ENCODE measurements around the gene KRT6A. TPM values are rescaled to one million over a fixed set of nuclear protein-coding genes. Genes with fewer than 3 reads are reported as not detected.
A peak's percentile ranks its signal among the peaks of the same experiment; 100 is the strongest.

Gene KRT6A
- total and polyA plus RNA-seq, 2 of the 8 experiments (the other 6 are each of a cell fraction or from before 2014, with no cell fraction given) = 0.11 TPM; not detected in 1

DNA sequence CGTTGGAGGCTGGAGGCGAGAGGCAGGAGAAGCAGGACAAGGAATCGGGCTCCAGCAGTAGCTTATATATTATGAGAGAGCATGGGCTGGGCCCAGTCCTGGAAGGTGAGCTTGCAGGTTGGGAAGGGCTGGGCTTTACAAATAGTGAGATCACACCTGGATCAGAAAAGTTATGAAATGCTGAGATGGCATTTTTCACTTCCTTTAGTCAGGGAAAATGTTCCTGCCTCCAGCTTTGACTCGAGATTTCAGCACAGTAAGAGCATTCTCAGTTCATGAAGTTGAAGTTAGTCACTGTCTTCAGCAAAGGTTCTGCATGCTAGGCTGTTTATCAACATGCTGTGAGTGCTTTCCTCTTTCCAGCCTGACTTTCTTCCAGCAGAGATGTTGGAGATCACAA lies 19.3 kb downstream of the KRT6A start, which contains the start of gene KRT6C:
KRT6C (minus strand) TSS at position 38 of the 400 bp plus-strand sequence. CDS start 68 bp downstream, outside the sequence.
- no peak within 1 kb of the TSS for H3K4me2 ChIP-seq (ENCODE audit: insufficient read depth in 1 of 2, low read depth in 2 of 2, low read length in 2 of 2)
- no peak within 1 kb of the TSS for H2AK5ac ChIP-seq (ENCODE audit: low read depth, low read length)
- FAIRE-seq = no peak
- no peaks in the 10 kb centered on the region; a peak in 2 of 4 replicates for H3K9me3 ChIP-seq (ENCODE audit: insufficient read depth in 2 of 2, low read depth in 1 of 2, low read length in 1 of 2)
- H4K20me1 ChIP-seq (replicated peaks in 1 of 2; ENCODE audit: control insufficient read depth in 1 of 2, insufficient read depth in 2 of 2, low read length in 2 of 2) = no peaks in the 10 kb centered on the region
- no peak within 1 kb of the TSS for H4K5ac ChIP-seq (ENCODE audit: insufficient read length, low read depth, low read length)
- H3K36me3 ChIP-seq (ENCODE audit: control insufficient read depth in 2 of 4, insufficient read depth in 4 of 4, low read length in 3 of 4) = no peaks in the 10 kb centered on the region
- H3K27me3 ChIP-seq (replicated peaks in 1 of 4; ENCODE audit: control insufficient read depth in 3 of 4, extremely low read depth in 1 of 4, insufficient read depth in 3 of 4, low read length in 3 of 4) = no peaks in the 10 kb centered on the region
- WGBS, 2 experiments (ENCODE audit: extremely low coverage in 1 of 2, insufficient coverage in 1 of 2, insufficient read length in 1 of 2, insufficient replicate concordance in 2 of 2, low coverage in 1 of 2, low lambda C conversion rate in 2 of 2, missing lambda C conversion rate in 1 of 2) = 92% methylated on average over 4 of the region's 4 CpGs; no CpG with 5 or more reads in 1 of the 2 experiments
- no peak within 1 kb of the TSS for H3K4me3 ChIP-seq (ENCODE audit: extremely low read depth in 1 of 4, insufficient read depth in 2 of 4, low read depth in 3 of 4, low read length in 4 of 4)
- no peaks in the 10 kb centered on the region for H3K79me2 ChIP-seq (ENCODE audit: control insufficient read depth in 1 of 2, insufficient read depth in 2 of 2, low read length in 2 of 2)
- no peak within 1 kb of the TSS for H2BK5ac ChIP-seq (ENCODE audit: low read depth, low read length)
- CTCF ChIA-PET (ENCODE audit: partially characterized antibody) = interaction anchor here (0.6 to 1.6 kb wide), 3 partner anchors 70 to 392 kb away, joined by 3 to 4 read pairs (median 4); no protein-coding TSS in a partner anchor
- no peaks in the 10 kb centered on the region for H3K23me2 ChIP-seq (ENCODE audit: low read depth, low read length)
- no peak within 1 kb of the TSS for H3K14ac ChIP-seq (ENCODE audit: insufficient read length)
- H4K91ac ChIP-seq (replicated peaks; ENCODE audit: insufficient read length, low read length) = no peak within 1 kb of the TSS
- no peak within 1 kb of the TSS for H3K9ac ChIP-seq (replicated peaks in 1 of 4; ENCODE audit: extremely low read depth in 1 of 4, low read depth in 3 of 4, low read length in 3 of 4)
- H3K23ac ChIP-seq (ENCODE audit: insufficient read length) = no peak within 1 kb of the TSS
- H2BK15ac ChIP-seq (ENCODE audit: low read length) = no peak within 1 kb of the TSS
- H2AFZ ChIP-seq (ENCODE audit: low read length) = no peak within 1 kb of the TSS
- POLR2A ChIA-PET (ENCODE audit: partially characterized antibody) = no interaction called here
- H2BK12ac ChIP-seq (ENCODE audit: low read depth, low read length) = no peak within 1 kb of the TSS
- H3K18ac ChIP-seq (ENCODE audit: extremely low read depth, low read length) = no peak within 1 kb of the TSS
- H2BK120ac ChIP-seq (replicated peaks; ENCODE audit: low read depth, low read length) = no peak within 1 kb of the TSS
- no peak for DNase-seq (ENCODE audit: low read depth in 1 of 2, low spot score in 2 of 2)
- H3K56ac ChIP-seq (replicated peaks; ENCODE audit: insufficient read length, low read depth, low read length) = no peak within 1 kb of the TSS
- no peaks in the 10 kb centered on the region for H3K4me1 ChIP-seq (replicated peaks in 1 of 4; ENCODE audit: control insufficient read depth in 3 of 4, insufficient read depth in 4 of 4, low read length in 3 of 4)
- H3K79me1 ChIP-seq (ENCODE audit: low read depth, low read length) = no peaks in the 10 kb centered on the region
- no peak within 1 kb of the TSS for H3K4ac ChIP-seq (replicated peaks; ENCODE audit: insufficient read length, low read depth, low read length)
- no peak within 1 kb of the TSS for H3K27ac ChIP-seq (ENCODE audit: low read depth, low read length)
- no peak within 1 kb of the TSS for H2BK20ac ChIP-seq (ENCODE audit: low read length)
- H4K8ac ChIP-seq (ENCODE audit: extremely low read depth, insufficient read depth, low read length) = no peak within 1 kb of the TSS
- peak; percentile 41; the same call in 1 of the 2 replicates for TF ChIP-seq MAFK (IDR thresholded peaks at IDR 0.05; ENCODE audit: low read depth, low read length)
- TF ChIP-seq RAD21 (IDR thresholded peaks at IDR 0.05 in 1 of 2, conservative IDR thresholded peaks at IDR 0.05 in 1 of 2; ENCODE audit: low read depth in 2 of 2, low read length in 2 of 2) = no peak
